SK-N-SH treated with all-trans-retinoic acid at 6 μM for 48 hours (cell line): ENCODE results near the gene NUP98.

Experiments
- ARNTL ChIP-seq: fragments of 450-650 bp; formaldehyde crosslinking; IDR thresholded peaks from 2 replicates; pipeline ENCODE4 v1.5.0; 2020; ENCODE audit warnings: low read depth, mild to moderate bottlenecking, moderate library complexity, borderline replicate concordance
- ESRRG ChIP-seq: fragments of 250-450 bp; sonication (Bioruptor Pico); IDR thresholded peaks from 2 replicates; pipeline ENCODE4 v1.6.1; 2021; ENCODE audit warnings: mild to moderate bottlenecking
- OSR1 ChIP-seq: fragments of 250-450 bp; sonication (Bioruptor Pico); IDR thresholded peaks from 2 replicates; pipeline ENCODE4 v1.8.0; 2022; ENCODE audit warnings: moderate library complexity, mild to moderate bottlenecking, inconsistent platforms
- PATZ1 ChIP-seq: fragments of 250-450 bp; sonication (Bioruptor Pico); IDR thresholded peaks from 2 replicates; pipeline ENCODE4 v1.8.0; 2020; ENCODE audit warnings: mild to moderate bottlenecking, moderate library complexity, borderline replicate concordance
- PPARA ChIP-seq: fragments of 250-450 bp; sonication (Bioruptor Pico); IDR thresholded peaks from 2 replicates; pipeline ENCODE4 v1.5.0; 2020; ENCODE audit warnings: mild to moderate bottlenecking, borderline replicate concordance
- SNAI2 ChIP-seq: fragments of 250-450 bp; sonication (Bioruptor Pico); IDR thresholded peaks from 2 replicates; pipeline ENCODE4 v1.5.0; 2020; ENCODE audit warnings: mild to moderate bottlenecking, moderate library complexity
- TOX ChIP-seq: fragments of 250-450 bp; sonication (Bioruptor Pico); IDR thresholded peaks from 2 replicates; pipeline ENCODE4 v1.8.0; 2021; ENCODE audit warnings: mild to moderate bottlenecking, moderate library complexity, borderline replicate concordance
- TSHZ2 ChIP-seq: fragments of 250-450 bp; sonication (Bioruptor Pico); IDR thresholded peaks from 2 replicates; pipeline ENCODE4 v1.5.0; 2020; ENCODE audit warnings: mild to moderate bottlenecking, moderate library complexity
- ZFP3 ChIP-seq: fragments of 250-450 bp; sonication (Bioruptor Pico); IDR thresholded peaks from 2 replicates; pipeline ENCODE4 v1.5.0; 2020; ENCODE audit warnings: mild to moderate bottlenecking, moderate library complexity
- ZNF565 ChIP-seq: fragments of 450-650 bp; formaldehyde crosslinking; conservative IDR thresholded peaks from 2 replicates; pipeline ENCODE4 v1.5.0; 2020; ENCODE audit warnings: low read depth, mild to moderate bottlenecking, moderate library complexity
- ZNF8 ChIP-seq: fragments of 450-650 bp; formaldehyde crosslinking; IDR thresholded peaks from 2 replicates; pipeline ENCODE4 v1.5.0; 2020; ENCODE audit warnings: mild to moderate bottlenecking, moderate library complexity

- no peak for TF ChIP-seq OSR1 (CRISPR knock-in tag)
- TF ChIP-seq TOX (CRISPR knock-in tag): no peak
- no peak for TF ChIP-seq ZNF8 (CRISPR knock-in tag)
- no peak for TF ChIP-seq PATZ1
- no peak for TF ChIP-seq TSHZ2 (CRISPR knock-in tag)
- TF ChIP-seq ZFP3 (CRISPR knock-in tag): no peak
- TF ChIP-seq PPARA (CRISPR knock-in tag): no peak
- no peak for TF ChIP-seq ARNTL (CRISPR knock-in tag)
- no peak for TF ChIP-seq ESRRG (CRISPR knock-in tag)
- TF ChIP-seq SNAI2: no peak
- TF ChIP-seq ZNF565 (CRISPR knock-in tag): no peak
Measured at GRCh38 chr11:3738723-3739122, 58.6 kb downstream of the NUP98 start.
